ENCODE measurements around the gene SLC43A2.

DNA sequence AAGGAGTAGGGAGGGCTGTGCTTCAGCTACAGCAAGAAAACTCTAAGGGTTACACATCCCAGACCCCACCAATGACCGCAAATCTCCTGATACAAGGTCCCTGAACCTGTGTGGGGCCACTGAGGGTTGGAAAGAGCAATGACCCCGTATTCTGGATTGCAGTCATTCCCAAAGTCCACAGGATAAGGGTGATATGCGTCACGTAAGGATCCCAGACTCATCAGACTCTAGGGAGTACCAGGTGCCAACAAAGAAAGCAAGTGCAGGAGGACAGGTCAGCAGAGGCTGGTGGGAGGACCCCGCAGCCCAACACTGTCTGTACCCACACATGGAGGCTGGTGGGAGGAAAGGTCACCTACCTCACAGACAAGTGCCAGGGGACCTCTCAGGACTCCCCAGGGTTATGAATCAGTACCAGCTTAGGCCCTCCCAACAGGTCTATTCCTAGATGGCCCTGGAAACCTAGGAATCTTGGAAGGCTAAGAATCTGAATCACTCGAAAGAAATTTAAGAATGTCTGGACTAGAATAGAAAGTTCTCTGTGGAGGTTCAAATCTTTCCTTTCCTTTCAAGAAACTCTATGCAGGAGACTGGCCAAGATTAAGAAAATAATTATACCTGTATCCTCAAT is 82.2 kb downstream of the SLC43A2 start:
- TF ChIP-seq, protein P1, sequence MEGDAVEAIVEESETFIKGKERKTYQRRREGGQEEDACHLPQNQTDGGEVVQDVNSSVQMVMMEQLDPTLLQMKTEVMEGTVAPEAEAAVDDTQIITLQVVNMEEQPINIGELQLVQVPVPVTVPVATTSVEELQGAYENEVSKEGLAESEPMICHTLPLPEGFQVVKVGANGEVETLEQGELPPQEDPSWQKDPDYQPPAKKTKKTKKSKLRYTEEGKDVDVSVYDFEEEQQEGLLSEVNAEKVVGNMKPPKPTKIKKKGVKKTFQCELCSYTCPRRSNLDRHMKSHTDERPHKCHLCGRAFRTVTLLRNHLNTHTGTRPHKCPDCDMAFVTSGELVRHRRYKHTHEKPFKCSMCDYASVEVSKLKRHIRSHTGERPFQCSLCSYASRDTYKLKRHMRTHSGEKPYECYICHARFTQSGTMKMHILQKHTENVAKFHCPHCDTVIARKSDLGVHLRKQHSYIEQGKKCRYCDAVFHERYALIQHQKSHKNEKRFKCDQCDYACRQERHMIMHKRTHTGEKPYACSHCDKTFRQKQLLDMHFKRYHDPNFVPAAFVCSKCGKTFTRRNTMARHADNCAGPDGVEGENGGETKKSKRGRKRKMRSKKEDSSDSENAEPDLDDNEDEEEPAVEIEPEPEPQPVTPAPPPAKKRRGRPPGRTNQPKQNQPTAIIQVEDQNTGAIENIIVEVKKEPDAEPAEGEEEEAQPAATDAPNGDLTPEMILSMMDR (IDR thresholded peaks at IDR 0.05; ENCODE audit: low read depth, low read length, missing input control): no peak
- peak; percentile 86 for TF ChIP-seq SP1 (IDR thresholded peaks at IDR 0.05)
- no peak for TF ChIP-seq GABPA (IDR thresholded peaks at IDR 0.05 in 1 of 2, conservative IDR thresholded peaks at IDR 0.05 in 1 of 2)
- peak in 1 of 2 donors; percentile 19 for TF ChIP-seq RAD21 (IDR thresholded peaks at IDR 0.05)
- TF ChIP-seq, protein P2, sequence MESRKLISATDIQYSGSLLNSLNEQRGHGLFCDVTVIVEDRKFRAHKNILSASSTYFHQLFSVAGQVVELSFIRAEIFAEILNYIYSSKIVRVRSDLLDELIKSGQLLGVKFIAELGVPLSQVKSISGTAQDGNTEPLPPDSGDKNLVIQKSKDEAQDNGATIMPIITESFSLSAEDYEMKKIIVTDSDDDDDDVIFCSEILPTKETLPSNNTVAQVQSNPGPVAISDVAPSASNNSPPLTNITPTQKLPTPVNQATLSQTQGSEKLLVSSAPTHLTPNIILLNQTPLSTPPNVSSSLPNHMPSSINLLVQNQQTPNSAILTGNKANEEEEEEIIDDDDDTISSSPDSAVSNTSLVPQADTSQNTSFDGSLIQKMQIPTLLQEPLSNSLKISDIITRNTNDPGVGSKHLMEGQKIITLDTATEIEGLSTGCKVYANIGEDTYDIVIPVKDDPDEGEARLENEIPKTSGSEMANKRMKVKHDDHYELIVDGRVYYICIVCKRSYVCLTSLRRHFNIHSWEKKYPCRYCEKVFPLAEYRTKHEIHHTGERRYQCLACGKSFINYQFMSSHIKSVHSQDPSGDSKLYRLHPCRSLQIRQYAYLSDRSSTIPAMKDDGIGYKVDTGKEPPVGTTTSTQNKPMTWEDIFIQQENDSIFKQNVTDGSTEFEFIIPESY (IDR thresholded peaks at IDR 0.05): no peak
- no peak for TF ChIP-seq YY1 (IDR thresholded peaks at IDR 0.05)
- TF ChIP-seq, protein P3, sequence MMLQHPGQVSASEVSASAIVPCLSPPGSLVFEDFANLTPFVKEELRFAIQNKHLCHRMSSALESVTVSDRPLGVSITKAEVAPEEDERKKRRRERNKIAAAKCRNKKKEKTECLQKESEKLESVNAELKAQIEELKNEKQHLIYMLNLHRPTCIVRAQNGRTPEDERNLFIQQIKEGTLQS (IDR thresholded peaks at IDR 0.05): peak; percentile 52

Measured in liver (tissue), 3 donors.